ENCODE data around the gene PAMR1. TPM values are rescaled to one million over a fixed set of nuclear protein-coding genes. Genes with fewer than 3 reads are reported as not detected.

The PAMR1 gene
- total and polyA plus RNA-seq, 2 of the 8 experiments (the other 6 are each of a cell fraction or from before 2014, with no cell fraction given), result 3.0 to 6.9 TPM

GRCh38 chr11:35483131-35483820 is 42.1 kb downstream of the PAMR1 start:
- Histone ChIP-seq H2BK20ac (ENCODE audit: low read length) (no peak overlapping the region), H4K91ac (replicated peaks; ENCODE audit: insufficient read length, low read length) (no peak overlapping the region), H3K27ac (ENCODE audit: low read depth, low read length) (no peak overlapping the region), H2AFZ (ENCODE audit: low read length) (no peak overlapping the region), H3K79me2 (ENCODE audit: control insufficient read depth in 1 of 2, insufficient read depth in 2 of 2, low read length in 2 of 2) (no peaks in the 10 kb centered on the region), H2BK15ac (ENCODE audit: low read length) (no peak overlapping the region), H3K14ac (ENCODE audit: insufficient read length) (no peak overlapping the region), H4K5ac (ENCODE audit: insufficient read length, low read depth, low read length) (no peak overlapping the region), H3K4me2 (ENCODE audit: insufficient read depth in 1 of 2, low read depth in 2 of 2, low read length in 2 of 2) (no peak overlapping the region), H3K4ac (replicated peaks; ENCODE audit: insufficient read length, low read depth, low read length) (no peak overlapping the region), H3K23me2 (ENCODE audit: low read depth, low read length) (no peaks in the 10 kb centered on the region), H4K8ac (ENCODE audit: extremely low read depth, insufficient read depth, low read length) (no peak overlapping the region), H2BK5ac (ENCODE audit: low read depth, low read length) (no peak overlapping the region), H3K36me3 (ENCODE audit: control insufficient read depth in 2 of 4, insufficient read depth in 4 of 4, low read length in 3 of 4) (peaks cover 0 to 4% (median 0%) of the 10 kb centered on the region in 4 experiments; a peak in 1 of 8 replicates), H2BK120ac (replicated peaks; ENCODE audit: low read depth, low read length) (no peak overlapping the region), H3K4me3 (ENCODE audit: extremely low read depth in 1 of 4, insufficient read depth in 2 of 4, low read depth in 3 of 4, low read length in 4 of 4) (no peak overlapping the region), H3K4me1 (replicated peaks in 1 of 4; ENCODE audit: control insufficient read depth in 3 of 4, insufficient read depth in 4 of 4, low read length in 3 of 4) (peaks cover under 1 to 4% (median 3%) of the 10 kb centered on the region in 4 experiments; a peak in 6 of 7 replicates), H3K79me1 (ENCODE audit: low read depth, low read length) (no peaks in the 10 kb centered on the region), H2AK5ac (ENCODE audit: low read depth, low read length) (no peak overlapping the region), H3K9ac (replicated peaks in 1 of 4; ENCODE audit: extremely low read depth in 1 of 4, low read depth in 3 of 4, low read length in 3 of 4) (no peak overlapping the region), H2BK12ac (ENCODE audit: low read depth, low read length) (no peak overlapping the region), H3K27me3 (replicated peaks in 1 of 4; ENCODE audit: control insufficient read depth in 3 of 4, extremely low read depth in 1 of 4, insufficient read depth in 3 of 4, low read length in 3 of 4) (no peaks in the 10 kb centered on the region; a peak in 1 of 7 replicates), H3K56ac (replicated peaks; ENCODE audit: insufficient read length, low read depth, low read length) (no peak overlapping the region), H3K23ac (ENCODE audit: insufficient read length) (no peak overlapping the region), H3K9me3 (ENCODE audit: insufficient read depth in 2 of 2, low read depth in 1 of 2, low read length in 1 of 2) (0 out of 4 replicates have a peak, but pooled peaks cover 6 to 8% of the 10 kb centered on the region in 2 experiments), H3K18ac (ENCODE audit: extremely low read depth, low read length) (no peak overlapping the region), H4K20me1 (replicated peaks in 1 of 2; ENCODE audit: control insufficient read depth in 1 of 2, insufficient read depth in 2 of 2, low read length in 2 of 2) (no peaks in the 10 kb centered on the region)
- TF ChIP-seq BACH1 (IDR thresholded peaks at IDR 0.05; ENCODE audit: low read length), result no peak
- no peak for TF ChIP-seq YY1 (IDR thresholded peaks at IDR 0.05; ENCODE audit: low read depth, low read length)
- no peak for TF ChIP-seq SP4 (IDR thresholded peaks at IDR 0.05; ENCODE audit: low read length)
- POLR2A ChIA-PET (ENCODE audit: partially characterized antibody), result no interaction called here
- DNase-seq (ENCODE audit: low read depth in 1 of 2, low spot score in 2 of 2) (no peak), FAIRE-seq (no peak)
- CTCF ChIA-PET (ENCODE audit: partially characterized antibody), result interaction anchor here (0.6 to 1.4 kb wide), 5 partner anchors 12 to 1016 kb away, joined by 3 to 6 read pairs (median 3); no protein-coding TSS in a partner anchor
- WGBS, 2 experiments (ENCODE audit: extremely low coverage in 1 of 2, insufficient coverage in 1 of 2, insufficient read length in 1 of 2, insufficient replicate concordance in 2 of 2, low coverage in 1 of 2, low lambda C conversion rate in 2 of 2, missing lambda C conversion rate in 1 of 2), result 79% methylated on average over 3 of the region's 3 CpGs; no CpG with 5 or more reads in 1 of the 2 experiments

Measured in H1 (cell line).